HG03571 (cell line): ENCODE results near the gene IPO7.

Experiments used
- ATAC-seq: cut with Tn5 transposase; IDR thresholded peaks from one replicate; pipeline ENCODE4 v1.9.1; 2021; ENCODE audit not compliant: unreplicated experiment

The IPO7 gene

GRCh38 chr11:9489080-9489765, 104.8 kb downstream of the IPO7 start:
- ATAC-seq, result no peak

GRCh38 chr11:9490376-9490775, 105.9 kb downstream of the IPO7 start:
- no peak for ATAC-seq

- ATAC-seq, result no peak
Measured at GRCh38 chr11:9493492-9493891, 109.0 kb downstream of the IPO7 start.

GRCh38 chr11:9494316-9494715, 109.9 kb downstream of the IPO7 start:
- no peak for ATAC-seq

- no peak for ATAC-seq
Measured at GRCh38 chr11:9495803-9496514, 111.5 kb downstream of the IPO7 start.
